ENCODE measurements around the gene ADAMTS2.

DNA sequence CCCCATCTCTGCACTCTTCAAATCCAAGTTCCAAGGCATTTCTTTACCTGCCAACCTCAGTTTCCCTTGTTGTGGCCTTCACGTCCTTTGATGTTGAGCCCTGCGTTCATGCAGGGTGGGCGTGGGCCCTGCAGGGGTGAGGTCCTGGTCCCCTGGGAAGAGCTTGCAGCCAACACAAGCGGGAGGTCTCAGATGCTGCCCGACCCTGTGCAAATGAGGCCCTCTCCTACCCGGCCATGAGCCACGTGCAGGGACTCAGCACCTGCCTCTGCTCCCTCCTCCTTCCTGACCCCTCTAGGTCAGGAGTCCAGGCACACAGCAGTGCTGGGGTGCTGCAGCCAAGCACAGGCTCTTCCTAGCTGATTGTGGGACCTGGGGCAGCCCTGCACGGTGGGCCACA, 124.5 kb downstream of the ADAMTS2 start:
- TF ChIP-seq, protein P1, sequence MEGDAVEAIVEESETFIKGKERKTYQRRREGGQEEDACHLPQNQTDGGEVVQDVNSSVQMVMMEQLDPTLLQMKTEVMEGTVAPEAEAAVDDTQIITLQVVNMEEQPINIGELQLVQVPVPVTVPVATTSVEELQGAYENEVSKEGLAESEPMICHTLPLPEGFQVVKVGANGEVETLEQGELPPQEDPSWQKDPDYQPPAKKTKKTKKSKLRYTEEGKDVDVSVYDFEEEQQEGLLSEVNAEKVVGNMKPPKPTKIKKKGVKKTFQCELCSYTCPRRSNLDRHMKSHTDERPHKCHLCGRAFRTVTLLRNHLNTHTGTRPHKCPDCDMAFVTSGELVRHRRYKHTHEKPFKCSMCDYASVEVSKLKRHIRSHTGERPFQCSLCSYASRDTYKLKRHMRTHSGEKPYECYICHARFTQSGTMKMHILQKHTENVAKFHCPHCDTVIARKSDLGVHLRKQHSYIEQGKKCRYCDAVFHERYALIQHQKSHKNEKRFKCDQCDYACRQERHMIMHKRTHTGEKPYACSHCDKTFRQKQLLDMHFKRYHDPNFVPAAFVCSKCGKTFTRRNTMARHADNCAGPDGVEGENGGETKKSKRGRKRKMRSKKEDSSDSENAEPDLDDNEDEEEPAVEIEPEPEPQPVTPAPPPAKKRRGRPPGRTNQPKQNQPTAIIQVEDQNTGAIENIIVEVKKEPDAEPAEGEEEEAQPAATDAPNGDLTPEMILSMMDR (IDR thresholded peaks at IDR 0.05; ENCODE audit: insufficient read depth, low read depth, low read length), result no peak
- TF ChIP-seq EZH2 (IDR thresholded peaks at IDR 0.05; ENCODE audit: insufficient read depth, low read length), result no peak

All from astrocyte (in vitro differentiated cells and primary cell).